CD4-positive, alpha-beta T cell treated with Interleukin-6 for 4 hours (primary cell): ENCODE measurements around the gene MT1A.
A peak's percentile ranks its signal among the peaks of the same experiment; 100 is the strongest.

Experiments used
- DNase-seq: peaks from one replicate; pipeline ENCODE4 v3.0.0-alpha.2; 2020; ENCODE audit warnings: mixed read lengths

The MT1A gene

DNA sequence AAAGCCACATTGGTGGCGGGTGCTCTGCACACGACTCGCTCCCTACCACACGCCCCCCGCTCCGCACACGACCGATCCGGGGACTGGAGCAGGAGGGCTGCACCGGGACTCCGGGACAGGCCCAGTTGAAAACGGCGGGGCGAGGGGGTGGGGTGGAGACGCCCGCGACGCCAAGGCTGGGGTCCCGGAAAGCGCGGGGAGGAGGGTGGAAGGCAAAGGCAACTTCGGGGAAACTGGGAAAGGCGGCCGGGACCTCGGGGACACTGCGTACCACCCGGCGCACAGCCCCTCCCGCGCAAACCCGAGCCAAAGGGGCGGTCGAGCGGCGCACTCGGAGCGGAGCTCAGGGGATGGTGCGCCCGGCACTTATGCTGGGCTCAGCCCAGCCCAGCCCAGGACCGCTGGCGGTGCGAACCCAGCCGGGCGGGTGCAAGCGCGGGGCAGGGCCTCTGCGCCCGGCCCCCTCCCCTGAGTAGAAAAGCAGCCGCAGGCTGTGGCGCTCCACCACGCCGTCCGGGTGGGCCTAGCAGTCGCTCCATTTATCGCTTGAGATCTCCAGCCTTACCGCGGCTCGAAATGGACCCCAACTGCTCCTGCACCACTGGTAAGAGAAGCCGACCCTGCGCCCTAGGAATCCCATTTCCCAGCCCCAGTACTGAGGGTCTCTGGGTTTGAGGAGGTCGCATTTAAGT lies 6.2 kb upstream of the MT1A start, which contains the start of gene MT1M:
Gene MT1M (plus strand): TSS at position 504 of the 692 bp plus-strand sequence. CDS start 73 bp downstream, at position 577.
- no peak for DNase-seq

DNA sequence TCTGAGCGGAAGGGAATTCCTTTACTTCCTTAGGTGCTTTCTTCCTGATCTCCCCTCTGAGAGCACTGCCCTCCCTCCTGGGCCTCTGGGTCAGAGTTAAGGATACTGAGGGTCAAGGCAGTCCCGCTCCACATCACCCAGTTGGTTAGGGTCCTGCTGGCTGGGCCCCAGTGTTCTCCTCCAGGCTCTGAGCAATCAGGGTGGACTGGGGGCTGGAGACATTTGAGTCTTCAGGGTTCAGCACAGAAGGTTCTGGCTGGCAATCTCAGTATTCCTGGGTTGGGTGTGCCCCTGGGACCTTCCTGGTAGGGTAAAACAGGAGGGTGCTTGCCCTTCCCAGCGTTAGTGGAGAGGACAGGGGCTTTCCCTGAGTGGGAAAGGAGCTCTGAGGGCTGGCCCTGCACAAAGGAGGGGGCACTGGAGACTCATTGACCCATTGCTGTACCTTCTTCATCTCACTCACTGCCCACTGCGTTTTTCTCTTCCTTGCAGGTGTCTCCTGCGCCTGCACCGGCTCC lies 5.6 kb upstream of the MT1A start:
- no peak for DNase-seq

DNA sequence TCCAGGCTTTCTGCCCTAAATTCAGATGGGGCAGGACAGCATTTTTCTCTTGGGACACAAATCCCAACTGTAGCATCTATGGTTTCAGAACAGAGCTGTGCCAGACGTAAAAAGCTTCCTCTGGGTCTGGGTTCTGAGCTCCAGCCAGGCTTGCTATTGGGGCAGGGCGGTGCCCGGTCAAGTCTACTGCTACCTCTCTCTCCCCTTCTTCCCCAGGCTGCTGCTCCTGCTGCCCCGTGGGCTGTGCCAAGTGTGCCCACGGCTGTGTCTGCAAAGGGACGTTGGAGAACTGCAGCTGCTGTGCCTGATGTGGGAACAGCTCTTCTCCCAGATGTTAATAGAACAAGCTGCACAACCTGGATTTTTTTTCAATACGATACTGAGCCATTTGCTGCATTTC lies 4.9 kb upstream of the MT1A start:
- DNase-seq: no peak

DNA sequence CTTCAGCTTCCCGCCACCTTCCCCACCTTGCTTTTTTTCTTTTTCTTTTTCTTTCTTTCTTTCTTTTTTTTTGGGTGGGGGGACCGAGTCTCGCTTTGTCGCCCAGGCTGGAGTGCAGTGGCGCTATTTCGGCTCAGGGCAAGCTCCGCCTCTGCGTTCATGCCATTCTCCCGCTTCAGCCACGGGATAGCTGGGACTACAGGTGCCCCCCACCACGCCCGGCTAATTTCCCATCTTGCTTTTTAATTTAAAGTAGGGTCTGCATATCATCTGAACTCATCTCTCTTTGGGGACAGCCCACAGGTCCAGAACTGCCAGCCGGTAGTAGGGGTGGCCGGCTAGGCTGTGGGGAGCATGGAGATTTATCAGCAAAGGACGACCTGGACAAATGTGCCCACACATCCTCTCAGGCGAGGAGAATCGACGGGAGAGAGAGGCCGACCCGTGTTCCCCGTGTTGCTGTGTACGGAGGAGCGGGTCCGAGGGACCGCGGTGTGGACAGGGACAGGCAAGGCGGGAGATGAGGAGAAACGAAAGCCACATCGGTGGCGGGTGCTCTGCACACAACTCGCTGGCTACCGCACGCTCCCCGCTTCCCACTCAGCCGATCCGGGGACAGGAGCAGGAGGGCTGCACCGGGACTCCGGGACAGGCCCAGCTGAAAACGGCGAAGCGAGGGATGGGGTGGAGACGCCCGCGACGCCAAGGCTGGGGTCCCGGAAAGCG lies 3.6 kb upstream of the MT1A start:
- DNase-seq: no peak

DNA sequence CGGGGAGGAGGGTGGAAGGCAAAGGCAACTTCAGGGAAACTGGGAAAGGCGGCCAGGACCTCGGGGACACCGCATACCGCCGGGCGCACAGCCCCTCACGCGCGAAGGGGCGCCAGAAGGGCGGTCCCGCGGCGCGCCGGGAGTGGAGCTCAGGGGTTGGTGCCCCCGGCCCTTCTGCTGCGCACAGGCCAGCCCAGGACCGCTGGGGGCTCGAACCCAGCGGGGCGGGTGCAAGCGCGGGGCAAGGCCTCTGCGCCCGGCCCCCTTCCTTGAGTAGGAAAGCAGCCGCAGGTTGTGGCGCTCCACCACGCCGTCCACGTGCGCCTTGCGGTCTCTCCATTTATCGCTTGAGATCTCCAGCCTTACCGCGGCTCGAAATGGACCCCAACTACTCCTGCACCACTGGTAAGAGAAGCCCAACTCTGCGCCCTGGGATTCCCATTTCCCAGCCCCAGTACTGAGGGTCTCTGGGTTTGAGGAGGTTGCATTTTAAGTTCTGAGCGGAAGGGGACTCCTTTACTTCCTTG lies 3.0 kb upstream of the MT1A start:
- DNase-seq: no peak

DNA sequence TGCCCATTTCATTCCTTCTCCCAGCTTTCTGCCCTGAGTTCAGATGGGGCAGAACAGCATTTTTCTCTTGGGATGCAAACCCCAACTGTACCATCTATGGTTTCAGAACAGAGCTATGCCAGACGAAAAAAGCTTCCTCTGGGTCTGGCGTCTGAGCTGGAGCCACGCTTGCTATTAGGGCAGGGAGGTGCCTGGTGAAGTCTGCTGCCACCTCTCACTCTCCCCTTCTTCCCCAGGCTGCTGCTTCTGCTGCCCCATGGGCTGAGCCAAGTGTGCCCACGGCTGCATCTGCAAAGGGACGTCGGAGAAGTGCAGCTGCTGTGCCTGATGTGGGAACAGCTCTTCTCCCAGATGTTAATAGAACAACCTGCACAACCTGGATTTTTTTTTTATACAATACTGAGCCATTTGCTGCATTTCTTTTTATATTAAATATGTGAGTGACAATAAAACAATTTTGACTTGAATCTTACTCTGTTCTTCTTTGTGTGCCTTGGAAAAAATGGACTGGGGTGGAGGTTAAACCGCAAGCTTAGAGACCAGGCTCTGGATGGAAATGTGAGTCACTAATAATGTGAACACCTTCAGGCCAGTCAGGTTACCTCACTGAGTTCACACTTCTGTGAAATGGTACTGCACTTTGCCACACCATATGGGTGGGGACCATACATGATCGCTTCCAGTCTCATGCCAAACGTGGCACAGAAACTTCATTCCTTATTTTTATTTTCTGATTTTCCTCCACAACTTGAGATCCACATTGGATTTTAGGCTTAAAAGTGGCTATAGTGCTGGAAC lies 1.7 kb upstream of the MT1A start:
- DNase-seq: no peak

DNA sequence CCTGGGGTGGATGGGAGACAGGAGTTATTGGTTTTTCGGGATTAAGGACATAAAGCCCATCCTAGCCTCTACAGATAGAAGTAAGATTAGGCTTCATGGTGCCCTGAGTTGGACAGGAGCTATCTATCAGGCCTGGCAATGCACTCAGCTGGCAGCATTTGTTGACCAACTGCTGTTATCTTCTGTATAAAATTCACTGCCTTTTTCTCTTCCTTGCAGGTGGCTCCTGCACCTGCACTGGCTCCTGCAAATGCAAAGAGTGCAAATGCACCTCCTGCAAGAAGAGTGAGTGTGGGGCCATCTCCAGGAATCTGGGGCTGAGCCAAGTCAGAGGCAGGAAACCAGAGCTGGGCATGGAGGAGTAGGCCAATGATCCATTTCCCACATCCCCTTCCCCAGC lies 579 bp downstream of the MT1A start:
- DNase-seq: no peak

DNA sequence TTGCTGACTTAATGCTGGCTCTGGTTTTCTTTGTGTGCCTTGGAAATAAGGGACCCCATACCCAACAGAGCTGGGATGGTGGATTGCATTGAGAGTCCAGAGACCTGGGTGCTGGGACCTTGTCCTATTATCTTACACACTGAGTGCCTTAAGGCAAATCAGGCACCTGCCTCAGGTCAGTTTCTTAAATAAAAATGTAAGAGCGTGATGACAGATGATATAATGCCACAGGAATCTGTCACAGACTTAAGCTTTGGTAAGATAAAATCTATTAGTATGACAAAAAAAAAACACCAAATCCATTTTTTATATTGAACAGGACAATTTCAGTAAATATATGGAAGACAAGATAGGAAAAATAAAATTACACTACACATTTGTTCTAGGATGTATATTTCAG lies 1.6 kb downstream of the MT1A start:
- DNase-seq: no peak

DNA sequence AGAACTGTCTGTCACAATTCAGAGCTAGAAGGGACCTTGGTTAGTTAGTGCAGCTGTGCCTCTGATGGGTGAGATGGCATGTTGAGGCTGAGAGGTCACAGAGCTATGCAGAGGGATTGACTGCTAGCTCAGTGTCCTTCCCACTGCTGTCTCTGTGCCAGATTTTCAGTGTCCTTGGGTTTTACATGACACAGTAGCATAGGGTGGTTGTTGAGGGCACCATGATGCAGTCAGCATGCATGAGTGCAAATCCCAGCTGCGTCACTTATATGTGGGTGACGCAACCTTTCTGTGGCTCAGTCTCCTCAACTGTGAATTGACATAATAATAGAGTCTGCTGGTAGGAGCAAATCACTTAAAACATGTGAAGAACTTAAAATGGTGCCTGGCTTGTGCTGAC lies 2.7 kb downstream of the MT1A start:
- no peak for DNase-seq

DNA sequence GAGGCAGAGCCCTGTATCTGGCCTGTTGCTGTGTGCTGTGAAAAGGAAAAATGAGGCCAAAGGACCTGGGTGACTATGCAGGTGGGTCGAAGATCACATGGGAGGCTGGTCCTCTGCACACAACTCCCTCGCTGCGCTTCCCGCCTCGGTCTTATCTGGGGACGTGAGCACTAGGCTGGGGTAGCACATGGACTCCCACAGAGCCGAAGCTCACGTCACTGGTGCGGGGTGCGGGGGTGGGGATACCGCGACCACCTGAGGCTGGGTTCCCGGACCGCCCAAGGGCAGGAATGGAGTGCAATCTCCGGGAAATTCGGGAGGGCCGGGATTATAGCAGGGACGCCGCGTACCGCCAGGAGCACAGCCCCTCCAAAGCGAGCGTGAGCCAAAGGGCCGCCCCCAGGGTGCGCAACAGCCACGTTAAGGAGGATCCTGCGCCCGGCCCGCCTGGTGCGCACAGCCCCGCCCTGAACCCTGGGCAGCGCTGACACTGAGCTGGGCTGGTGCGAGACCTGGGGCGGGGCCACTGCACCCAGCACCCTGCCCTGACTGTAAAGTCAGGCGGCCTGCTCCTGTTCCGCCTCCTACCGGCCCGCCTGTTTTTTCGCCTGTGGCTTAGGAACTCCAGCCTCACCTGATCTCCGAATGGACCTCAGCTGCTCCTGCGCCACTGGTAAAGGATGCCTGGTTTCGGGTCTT lies 4.8 kb downstream of the MT1A start:
- peak; percentile 87 for DNase-seq

DNA sequence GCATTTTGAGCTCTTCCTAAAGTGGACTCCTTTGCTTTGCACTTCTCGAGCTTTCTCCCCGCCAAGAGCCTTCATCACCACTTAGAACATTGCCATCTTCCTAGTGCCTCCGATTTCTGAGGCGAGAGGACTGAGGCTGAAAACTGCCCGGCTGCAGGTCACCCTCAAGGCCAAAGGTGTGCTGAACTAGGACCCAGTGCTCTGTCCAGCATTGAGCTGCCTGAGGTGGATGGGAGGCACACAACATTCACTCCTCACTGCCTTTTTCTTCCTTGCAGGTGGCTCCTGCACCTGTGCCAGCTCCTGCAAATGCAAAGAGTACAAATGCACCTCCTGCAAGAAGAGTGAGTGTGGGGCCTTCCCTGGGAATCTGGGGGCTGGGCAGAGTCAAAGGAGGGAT lies 5.4 kb downstream of the MT1A start:
- DNase-seq: no peak

DNA sequence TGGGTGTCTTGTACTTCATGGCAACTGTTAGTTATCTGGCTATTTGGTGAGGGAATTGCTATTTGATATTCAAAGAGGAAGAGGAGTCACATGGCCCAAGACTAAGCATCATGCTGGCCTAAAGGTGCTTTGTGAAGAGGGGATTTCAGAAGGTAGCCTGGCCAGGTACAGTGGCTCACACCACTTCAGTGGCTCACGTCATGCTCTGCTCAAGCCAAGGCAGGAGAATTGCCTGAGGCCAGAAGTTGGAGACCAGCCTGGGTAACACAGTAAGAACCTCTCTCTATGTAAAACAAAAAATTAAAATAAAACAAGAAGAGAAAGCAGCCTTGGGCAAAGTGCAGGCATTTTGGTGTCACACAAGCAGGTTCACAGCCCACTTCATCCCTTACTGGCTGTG lies 6.8 kb downstream of the MT1A start:
- DNase-seq: no peak

DNA sequence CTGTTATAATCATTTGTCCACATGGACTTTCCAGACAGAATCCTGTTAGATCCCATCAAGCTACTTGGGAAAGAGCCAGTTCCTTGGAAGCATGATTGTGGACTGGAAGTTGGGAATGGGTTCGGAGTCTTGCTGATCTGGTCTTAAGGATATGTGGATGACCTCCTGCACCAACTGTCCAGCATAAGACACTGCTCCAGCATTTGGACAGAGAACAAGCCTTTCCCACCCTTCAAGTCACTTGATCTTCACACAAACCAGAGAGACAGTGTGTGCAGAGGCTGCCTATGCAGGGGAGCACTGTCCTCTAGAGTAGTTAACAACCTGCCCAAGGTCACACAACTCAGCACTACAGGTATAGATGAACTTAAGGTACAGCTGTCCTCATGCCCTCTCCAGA lies 7.4 kb downstream of the MT1A start:
- DNase-seq: no peak

DNA sequence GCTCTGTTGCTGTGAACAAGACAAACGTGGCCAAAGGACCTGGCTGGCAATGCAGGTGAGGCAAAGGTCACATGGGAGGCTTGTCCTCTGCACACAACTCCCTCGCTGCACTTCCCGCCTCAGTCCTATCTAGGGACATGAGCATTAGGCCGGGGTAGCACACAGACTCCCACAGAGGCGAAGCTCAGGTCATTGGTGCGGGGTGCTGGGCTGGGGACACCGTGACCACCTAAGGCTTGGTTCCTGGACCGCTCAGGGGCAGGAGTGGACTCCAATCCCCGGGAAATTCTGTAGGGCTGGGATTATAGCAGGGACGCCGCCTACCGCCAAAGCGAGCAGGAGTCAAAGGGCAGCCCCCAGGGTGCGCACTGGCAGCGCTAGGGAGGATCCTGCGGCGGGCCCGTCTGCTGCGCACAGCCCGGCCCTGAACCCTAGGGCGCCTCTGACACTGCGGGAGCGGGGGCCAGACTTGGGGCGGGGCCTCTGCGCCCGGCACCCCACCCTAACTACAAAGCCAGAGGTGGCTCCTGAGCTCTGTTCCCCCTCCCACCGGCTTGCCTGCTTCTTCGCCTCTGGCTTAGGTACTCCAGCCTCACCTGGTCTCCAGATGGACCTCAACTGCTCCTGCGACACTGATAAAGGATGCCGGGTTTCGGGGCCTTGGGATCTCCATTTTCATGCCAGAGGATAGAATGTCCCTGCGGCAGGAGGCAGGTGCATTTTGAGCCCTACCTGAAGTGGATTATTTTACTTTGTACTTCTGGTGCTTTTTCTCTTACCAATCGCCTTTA lies 9.4 kb downstream of the MT1A start:
- no peak for DNase-seq

DNA sequence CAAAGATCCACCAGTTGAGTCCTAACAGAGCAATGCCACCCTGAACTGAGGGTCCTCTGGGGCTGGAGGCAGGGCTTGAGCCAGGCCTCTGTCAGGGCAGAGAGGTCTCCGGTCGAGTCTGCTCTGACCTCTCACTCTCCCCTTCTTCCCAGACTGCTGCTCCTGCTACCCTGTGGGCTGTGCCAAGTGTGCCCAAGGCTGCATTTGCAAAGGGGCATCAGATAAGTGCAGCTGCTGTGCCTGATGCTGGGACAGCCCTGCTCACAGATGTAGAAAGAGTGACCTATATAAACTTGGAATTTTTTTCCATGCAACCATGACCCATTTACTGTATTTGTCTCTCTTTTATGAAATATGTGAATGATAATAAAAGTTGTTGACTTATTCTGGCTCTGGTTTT lies 10.8 kb downstream of the MT1A start:
- no peak for DNase-seq

DNA sequence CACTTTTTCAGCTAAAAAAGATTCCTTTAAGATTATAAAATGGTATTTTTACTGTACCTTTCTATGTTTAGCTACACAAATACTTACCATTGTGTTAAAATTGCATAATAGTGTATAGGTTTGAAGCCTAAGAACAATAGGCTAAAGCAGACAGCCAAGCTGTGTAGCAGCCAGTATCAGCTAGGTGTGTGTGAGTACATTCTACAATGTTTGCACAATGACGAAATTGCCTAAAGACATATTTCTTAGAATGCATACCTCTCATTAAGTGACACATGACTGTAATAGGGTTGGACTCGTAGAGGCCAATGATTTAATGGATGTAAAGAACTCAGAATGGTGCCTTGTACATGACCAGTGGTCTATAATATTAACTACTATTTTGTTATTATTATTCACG lies 11.4 kb downstream of the MT1A start:
- no peak for DNase-seq

DNA sequence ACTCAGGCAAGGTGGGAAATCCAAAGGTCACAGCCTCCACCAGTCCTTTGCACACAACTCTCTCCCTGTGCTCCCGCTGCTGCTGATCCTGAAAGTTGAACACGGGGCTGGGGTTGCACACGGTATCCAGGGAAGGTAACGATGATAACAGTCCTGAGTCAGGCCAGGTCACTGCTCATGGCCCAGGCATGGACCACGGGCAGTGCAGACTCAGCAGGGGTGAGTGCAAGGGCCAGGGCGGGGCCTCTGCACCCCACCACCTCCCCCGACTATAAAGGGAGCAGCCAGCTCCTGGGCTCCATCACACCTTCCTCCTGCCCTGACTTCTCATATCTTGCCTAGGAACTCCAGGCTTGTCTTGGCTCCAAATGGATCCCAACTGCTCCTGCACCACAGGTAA lies 13.1 kb downstream of the MT1A start, which contains the start of gene MT1B:
Gene MT1B (plus strand): TSS at position 301 of the 400 bp plus-strand sequence. CDS start 68 bp downstream, at position 369.
- DNase-seq: no peak

DNA sequence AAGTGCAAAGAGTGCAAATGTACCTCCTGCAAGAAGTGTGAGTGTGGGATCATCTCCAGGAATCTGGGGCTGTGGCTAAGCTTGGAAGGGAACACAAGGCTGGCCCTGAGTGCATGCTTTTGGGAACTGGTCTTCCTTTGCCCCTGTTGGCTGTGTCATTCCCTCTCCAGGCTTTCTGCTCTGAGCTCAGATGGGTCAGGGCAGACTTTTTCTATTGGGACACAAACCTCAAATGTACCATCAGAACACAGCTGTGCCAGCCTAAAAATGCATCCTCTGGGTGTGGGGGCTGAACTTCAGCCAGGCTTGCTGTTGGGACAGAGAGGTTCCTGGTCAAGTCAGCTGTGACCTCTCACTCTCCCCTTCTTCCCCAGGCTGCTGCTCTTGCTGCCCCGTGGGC lies 14.1 kb downstream of the MT1A start:
- DNase-seq: no peak

DNA sequence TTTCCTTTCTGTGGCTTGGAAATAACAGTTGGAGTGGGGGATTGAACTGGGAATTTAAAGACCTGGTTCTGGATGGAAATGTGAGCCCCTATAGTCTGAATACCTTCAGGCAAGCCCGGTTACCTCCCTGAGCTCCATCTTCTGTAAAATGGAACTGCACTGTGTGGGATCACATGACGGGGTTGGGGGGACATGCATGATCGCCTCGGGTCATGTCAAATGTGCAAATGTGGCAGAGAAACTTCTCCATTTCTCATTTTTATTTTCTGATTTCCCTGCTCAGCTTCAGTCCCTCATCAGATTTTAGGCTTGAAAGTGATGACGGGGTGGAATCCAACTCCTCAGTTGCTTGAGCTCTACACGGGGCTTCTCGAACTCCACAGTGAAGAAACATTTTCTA lies 14.8 kb downstream of the MT1A start:
- no peak for DNase-seq

DNA sequence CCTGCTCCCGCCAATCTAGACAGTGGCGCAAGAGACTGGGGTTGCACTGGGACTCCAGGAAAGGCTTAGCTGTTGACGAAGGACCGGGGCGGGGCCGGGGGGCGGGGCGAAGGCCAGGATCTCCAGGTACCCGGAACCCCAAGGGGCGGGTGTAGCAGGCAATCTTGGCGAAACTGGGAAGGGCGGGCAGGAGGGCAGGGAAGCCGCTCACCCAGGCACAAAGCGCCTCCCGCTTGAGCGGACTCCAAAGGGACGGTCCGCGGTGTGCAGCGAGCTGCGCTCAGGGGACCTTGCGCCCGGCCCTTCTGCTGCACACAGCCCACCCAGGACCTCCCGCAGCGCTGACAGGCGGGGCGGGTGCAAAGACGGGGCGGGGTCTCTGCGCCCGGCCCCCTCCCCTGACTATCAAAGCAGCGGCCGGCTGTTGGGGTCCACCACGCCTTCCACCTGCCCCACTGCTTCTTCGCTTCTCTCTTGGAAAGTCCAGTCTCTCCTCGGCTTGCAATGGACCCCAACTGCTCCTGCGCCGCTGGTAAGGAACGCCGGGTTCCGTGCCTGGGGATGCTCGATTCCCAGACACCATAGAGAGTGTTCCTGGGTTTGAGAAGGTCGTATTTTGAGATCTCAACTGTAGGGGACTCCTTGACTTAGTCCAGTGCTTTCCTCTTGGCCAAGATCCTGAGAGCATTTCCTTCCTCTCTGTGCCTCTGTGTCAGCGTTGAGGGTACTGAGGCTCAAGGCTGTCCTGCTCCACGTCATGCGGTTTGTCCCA lies 19.3 kb downstream of the MT1A start, which contains the start of gene MT1F:
Gene MT1F (plus strand): TSS at position 405 of the 772 bp plus-strand sequence. CDS start 100 bp downstream, at position 505.
- DNase-seq: peak; percentile 88
